HL-60 (cell line): ENCODE results near the gene EIF4B.

ENCODE experiments used
- DNase-seq, 2 experiments: peaks; one replicate each; pipeline ENCODE4 v3.0.0-alpha.2; 2010 to 2020; ENCODE audit warnings: low read depth in 1 of 2, low spot score in 1 of 2
- H3K27ac ChIP-seq: fragments of 250-450 bp; sonication (Bioruptor Pico); replicated peaks from 2 replicates; pipeline ENCODE4 v1.5.1; 2020; ENCODE audit warnings: mild to moderate bottlenecking, moderate library complexity
- H3K27me3 ChIP-seq: fragments of 250-450 bp; sonication (Bioruptor Pico); 2 replicates; pipeline ENCODE4 v1.5.1; 2021; ENCODE audit warnings: mild to moderate bottlenecking, moderate library complexity; ENCODE audit not compliant: insufficient read depth, poor library complexity, severe bottlenecking
- H3K4me3 ChIP-seq: replicated peaks from 2 replicates; pipeline ENCODE4 v1.5.1; 2011; ENCODE audit warnings: mild to moderate bottlenecking, control low read depth, low read length; ENCODE audit not compliant: insufficient read depth
- GABPA ChIP-seq: IDR thresholded peaks from 2 replicates; pipeline ENCODE4 v1.6.1; 2012; ENCODE audit warnings: low read depth
- POLR2AphosphoS5 ChIP-seq: IDR thresholded peaks from 2 replicates; pipeline ENCODE4 v1.6.1; 2012; ENCODE audit warnings: low read depth
- SPI1 ChIP-seq: IDR thresholded peaks from 2 replicates; pipeline ENCODE4 v1.6.1; 2012; ENCODE audit warnings: low read depth, mild to moderate bottlenecking, borderline replicate concordance
- TF ChIP-seq, protein P1 (sequence below): IDR thresholded peaks from 2 replicates; pipeline ENCODE4 v1.6.1; 2012; ENCODE audit warnings: low read depth; ENCODE audit not compliant: insufficient replicate concordance
- TF ChIP-seq, protein P2 (sequence below): IDR thresholded peaks from one replicate; pipeline ENCODE4 v1.5.1; 2011; ENCODE audit warnings: low read length, control low read depth, inconsistent platforms; ENCODE audit not compliant: insufficient read depth

EIF4B gene

DNA sequence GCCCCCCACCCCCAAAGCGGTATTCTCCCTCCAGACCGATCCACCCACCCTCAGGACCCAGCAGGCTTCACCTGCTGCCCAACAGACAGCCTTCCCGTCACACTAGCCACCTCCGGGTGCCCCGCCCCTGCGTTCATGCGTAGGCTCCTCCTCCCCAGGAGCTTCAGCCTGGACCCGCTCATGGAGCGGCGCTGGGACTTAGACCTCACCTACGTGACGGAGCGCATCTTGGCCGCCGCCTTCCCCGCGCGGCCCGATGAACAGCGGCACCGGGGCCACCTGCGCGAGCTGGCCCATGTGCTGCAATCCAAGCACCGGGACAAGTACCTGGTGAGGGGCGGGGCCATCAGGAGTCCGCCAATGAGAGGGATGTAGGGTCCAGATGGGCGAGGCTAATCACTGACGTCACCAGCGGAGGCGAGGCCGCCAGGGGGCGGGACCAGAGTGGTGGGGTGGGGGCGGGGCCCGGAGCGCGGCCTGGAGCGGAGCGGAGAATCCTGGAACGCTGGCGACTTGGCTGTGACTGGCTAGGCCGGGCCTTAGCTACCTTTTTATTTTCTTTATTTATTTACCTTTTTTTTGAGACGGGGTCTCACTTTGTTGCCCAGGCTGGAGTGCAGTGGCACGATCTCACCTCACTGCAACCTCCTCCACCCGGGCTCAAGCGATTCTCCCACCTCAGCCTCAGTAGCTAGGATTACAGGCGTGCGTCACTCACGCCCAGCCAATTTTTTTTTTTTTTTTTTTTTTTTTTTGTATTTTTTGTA, 48.0 kb downstream of the EIF4B start:
- TF ChIP-seq SPI1: no peak
- H3K27ac ChIP-seq: no peak overlapping the region
- peak; percentile 79 to 86 for DNase-seq
- H3K4me3 ChIP-seq: peak overlapping the region; percentile 89
- H3K27me3 ChIP-seq: peaks cover 2% of the 10 kb centered on the region

DNA sequence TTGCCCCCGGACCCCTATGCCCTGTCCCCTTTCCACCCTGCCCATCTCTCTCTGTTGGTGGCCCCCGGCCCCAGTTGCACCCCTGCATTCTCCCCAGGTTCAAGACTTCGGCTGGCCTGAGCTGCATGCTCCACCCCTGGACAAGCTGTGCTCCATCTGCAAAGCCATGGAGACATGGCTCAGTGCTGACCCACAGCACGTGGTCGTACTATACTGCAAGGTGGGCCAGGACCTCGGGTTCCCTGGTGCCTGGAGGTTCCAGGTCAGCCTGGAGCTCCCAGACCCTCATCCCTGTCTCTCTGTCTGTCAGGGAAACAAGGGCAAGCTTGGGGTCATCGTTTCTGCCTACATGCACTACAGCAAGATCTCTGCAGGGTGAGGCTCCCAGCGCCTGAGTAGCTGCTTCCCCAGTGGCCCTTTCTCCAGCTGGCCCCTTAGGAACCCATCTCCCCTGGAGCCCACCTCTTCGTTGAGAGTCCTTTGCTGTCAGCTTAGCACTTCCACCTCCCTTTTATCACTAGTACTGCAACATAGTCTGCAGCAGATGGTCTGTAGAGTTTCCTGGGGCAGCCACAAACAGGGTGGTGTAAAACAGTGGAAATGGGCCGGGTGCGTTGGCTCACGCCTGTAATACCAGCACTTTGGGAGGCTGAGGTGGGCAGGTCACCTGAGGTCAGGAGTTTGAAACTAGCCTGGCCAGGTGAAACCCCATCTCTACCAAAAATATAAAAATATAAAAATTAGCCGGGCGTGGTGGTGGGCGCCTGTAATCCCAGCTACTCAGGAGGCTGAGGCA, 49.4 kb downstream of the EIF4B start:
- TF ChIP-seq, protein P1, sequence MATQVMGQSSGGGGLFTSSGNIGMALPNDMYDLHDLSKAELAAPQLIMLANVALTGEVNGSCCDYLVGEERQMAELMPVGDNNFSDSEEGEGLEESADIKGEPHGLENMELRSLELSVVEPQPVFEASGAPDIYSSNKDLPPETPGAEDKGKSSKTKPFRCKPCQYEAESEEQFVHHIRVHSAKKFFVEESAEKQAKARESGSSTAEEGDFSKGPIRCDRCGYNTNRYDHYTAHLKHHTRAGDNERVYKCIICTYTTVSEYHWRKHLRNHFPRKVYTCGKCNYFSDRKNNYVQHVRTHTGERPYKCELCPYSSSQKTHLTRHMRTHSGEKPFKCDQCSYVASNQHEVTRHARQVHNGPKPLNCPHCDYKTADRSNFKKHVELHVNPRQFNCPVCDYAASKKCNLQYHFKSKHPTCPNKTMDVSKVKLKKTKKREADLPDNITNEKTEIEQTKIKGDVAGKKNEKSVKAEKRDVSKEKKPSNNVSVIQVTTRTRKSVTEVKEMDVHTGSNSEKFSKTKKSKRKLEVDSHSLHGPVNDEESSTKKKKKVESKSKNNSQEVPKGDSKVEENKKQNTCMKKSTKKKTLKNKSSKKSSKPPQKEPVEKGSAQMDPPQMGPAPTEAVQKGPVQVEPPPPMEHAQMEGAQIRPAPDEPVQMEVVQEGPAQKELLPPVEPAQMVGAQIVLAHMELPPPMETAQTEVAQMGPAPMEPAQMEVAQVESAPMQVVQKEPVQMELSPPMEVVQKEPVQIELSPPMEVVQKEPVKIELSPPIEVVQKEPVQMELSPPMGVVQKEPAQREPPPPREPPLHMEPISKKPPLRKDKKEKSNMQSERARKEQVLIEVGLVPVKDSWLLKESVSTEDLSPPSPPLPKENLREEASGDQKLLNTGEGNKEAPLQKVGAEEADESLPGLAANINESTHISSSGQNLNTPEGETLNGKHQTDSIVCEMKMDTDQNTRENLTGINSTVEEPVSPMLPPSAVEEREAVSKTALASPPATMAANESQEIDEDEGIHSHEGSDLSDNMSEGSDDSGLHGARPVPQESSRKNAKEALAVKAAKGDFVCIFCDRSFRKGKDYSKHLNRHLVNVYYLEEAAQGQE: no peak
- TF ChIP-seq SPI1 (no peak), POLR2AphosphoS5 (no peak), GABPA (no peak)
- TF ChIP-seq, protein P2, sequence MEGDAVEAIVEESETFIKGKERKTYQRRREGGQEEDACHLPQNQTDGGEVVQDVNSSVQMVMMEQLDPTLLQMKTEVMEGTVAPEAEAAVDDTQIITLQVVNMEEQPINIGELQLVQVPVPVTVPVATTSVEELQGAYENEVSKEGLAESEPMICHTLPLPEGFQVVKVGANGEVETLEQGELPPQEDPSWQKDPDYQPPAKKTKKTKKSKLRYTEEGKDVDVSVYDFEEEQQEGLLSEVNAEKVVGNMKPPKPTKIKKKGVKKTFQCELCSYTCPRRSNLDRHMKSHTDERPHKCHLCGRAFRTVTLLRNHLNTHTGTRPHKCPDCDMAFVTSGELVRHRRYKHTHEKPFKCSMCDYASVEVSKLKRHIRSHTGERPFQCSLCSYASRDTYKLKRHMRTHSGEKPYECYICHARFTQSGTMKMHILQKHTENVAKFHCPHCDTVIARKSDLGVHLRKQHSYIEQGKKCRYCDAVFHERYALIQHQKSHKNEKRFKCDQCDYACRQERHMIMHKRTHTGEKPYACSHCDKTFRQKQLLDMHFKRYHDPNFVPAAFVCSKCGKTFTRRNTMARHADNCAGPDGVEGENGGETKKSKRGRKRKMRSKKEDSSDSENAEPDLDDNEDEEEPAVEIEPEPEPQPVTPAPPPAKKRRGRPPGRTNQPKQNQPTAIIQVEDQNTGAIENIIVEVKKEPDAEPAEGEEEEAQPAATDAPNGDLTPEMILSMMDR: no peak
- Histone ChIP-seq H3K4me3 (no peak overlapping the region), H3K27me3 (peaks cover 7% of the 10 kb centered on the region), H3K27ac (no peak overlapping the region)
- DNase-seq: no peak

DNA sequence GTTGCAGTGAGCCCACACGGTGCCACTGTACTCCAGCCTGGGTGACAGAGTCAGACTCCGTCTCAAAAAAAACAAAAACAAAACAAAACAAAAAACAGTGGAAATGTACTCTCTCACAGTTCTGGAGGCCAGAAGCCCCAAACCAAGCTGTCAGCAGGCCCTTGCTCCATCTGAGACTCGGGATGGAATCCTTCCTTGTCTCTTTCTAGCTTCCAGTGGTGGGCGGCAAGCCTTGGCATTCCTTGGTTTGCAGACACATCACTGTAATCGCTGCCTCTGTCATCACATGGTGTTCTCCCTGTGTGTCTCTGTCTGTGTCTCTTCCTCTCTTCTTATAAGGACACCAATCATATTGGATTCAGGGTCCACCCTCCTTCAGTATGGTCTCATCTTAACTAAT, 50.0 kb downstream of the EIF4B start:
- no peak for DNase-seq
- Histone ChIP-seq H3K27ac (no peak overlapping the region), H3K27me3 (peaks cover 11% of the 10 kb centered on the region), H3K4me3 (no peak overlapping the region)
- TF ChIP-seq, protein P1: no peak
- TF ChIP-seq, protein P2: no peak
- no peak for TF ChIP-seq GABPA
- TF ChIP-seq POLR2AphosphoS5: no peak
- TF ChIP-seq SPI1: no peak

DNA sequence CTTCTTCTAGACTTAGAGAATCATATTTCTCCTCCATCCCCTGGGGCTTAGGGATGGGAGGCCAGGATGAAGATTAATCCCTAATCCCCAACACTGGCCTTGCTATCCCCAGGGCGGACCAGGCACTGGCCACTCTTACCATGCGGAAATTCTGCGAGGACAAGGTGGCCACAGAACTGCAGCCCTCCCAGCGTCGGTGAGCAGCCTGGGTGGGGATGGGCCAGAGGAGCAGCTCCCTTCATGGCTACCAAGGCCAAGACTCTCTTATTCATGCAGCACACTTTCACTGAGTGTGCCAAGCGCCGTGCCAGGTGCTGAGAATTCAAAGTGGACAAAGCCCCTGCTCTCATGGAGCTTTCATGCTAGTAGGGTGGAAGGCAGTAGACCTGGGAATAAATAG, 50.6 kb downstream of the EIF4B start:
- H3K27ac ChIP-seq: no peak overlapping the region
- no peak overlapping the region for H3K4me3 ChIP-seq
- TF ChIP-seq, protein P1: no peak
- no peak for TF ChIP-seq GABPA
- H3K27me3 ChIP-seq: peaks cover 11% of the 10 kb centered on the region
- DNase-seq: no peak
